SK-N-SH (cell line): Measurements from ENCODE around the gene NECTIN2. TPM values are rescaled to one million over a fixed set of nuclear protein-coding genes. Genes with fewer than 3 reads are reported as not detected.

Experiments
- CTCF ChIA-PET: fragments of 300-600, 350-600 bp; formaldehyde crosslinking; extraction: SDS; loops from one replicate; lab custom pipeline; 2021; lab: Yijun Ruan, JAX
- POLR2A ChIA-PET: fragments of 350-600 bp; sonication (Branson Sonifier 250); formaldehyde crosslinking; extraction: SDS; loops from one replicate; lab custom pipeline; 2020; ENCODE audit warnings: antibody characterized with exemption, inconsistent platforms; lab: Yijun Ruan, JAX
- DNase-seq: peaks from one replicate; pipeline ENCODE4 v3.0.0; 2012
- H2AFZ ChIP-seq: fragments of 200-600 bp; sonication (generic); 2 replicates; pipeline ENCODE4 v1.8.1; 2016; ENCODE audit warnings: antibody characterized with exemption, mild to moderate bottlenecking, low read depth
- H3F3A ChIP-seq: fragments of 200-600 bp; sonication (generic); replicated peaks from 2 replicates; pipeline ENCODE3; 2016; ENCODE audit warnings: antibody characterized with exemption, mild to moderate bottlenecking; ENCODE audit not compliant: insufficient read depth
- H3K27ac ChIP-seq, 2 experiments: fragments of 200-500 bp in 1 of 2; fragments of 200-600 bp in 1 of 2; sonication (Bioruptor generic) in 1 of 2; sonication (generic), shearing (Covaris generic) in 1 of 2; 2 replicates each; pipeline versions ENCODE4 v1.5.1 to v1.6.1; 2014 to 2016; ENCODE audit warnings: low read depth in 2 of 2, inconsistent platforms in 1 of 2, low read length in 1 of 2, mild to moderate bottlenecking in 1 of 2, mixed read lengths in 1 of 2
- H3K27me3 ChIP-seq: fragments of 200-600 bp; sonication (generic), shearing (Covaris generic); 2 replicates; pipeline ENCODE4 v1.6.1; 2016; ENCODE audit warnings: mixed run types; ENCODE audit not compliant: insufficient read depth
- H3K36me3 ChIP-seq, 2 experiments: fragments of 200-500 bp in 1 of 2; fragments of 200-600 bp in 1 of 2; sonication (Bioruptor generic) in 1 of 2; sonication (generic) in 1 of 2; replicated peaks in 1 of 2; 2 replicates each; pipeline versions ENCODE3 to v1.5.1; 2014 to 2016; ENCODE audit warnings: low read length in 1 of 2, mild to moderate bottlenecking in 1 of 2; ENCODE audit not compliant: insufficient read depth in 2 of 2, control insufficient read depth in 1 of 2
- H3K4me1 ChIP-seq, 2 experiments: fragments of 200-500 bp in 1 of 2; fragments of 200-600 bp in 1 of 2; sonication (Bioruptor generic) in 1 of 2; sonication (generic), shearing (Covaris generic) in 1 of 2; 2 replicates each; pipeline versions ENCODE4 v1.5.1 to v1.6.1; 2014 to 2016; ENCODE audit warnings: low read depth in 1 of 2, low read length in 1 of 2, mixed run types in 1 of 2; ENCODE audit not compliant: insufficient read depth in 2 of 2, control insufficient read depth in 1 of 2
- H3K4me2 ChIP-seq: fragments of 200-600 bp; sonication (generic), shearing (Covaris generic); 2 replicates; pipeline ENCODE4 v1.6.1; 2017; ENCODE audit warnings: mixed run types
- H3K4me3 ChIP-seq, 2 experiments: fragments of 200-500 bp in 1 of 2; fragments of 200-600 bp in 1 of 2; sonication (Bioruptor generic) in 1 of 2; sonication (generic), shearing (Covaris generic) in 1 of 2; 2 replicates each; pipeline versions ENCODE4 v1.5.1 to v1.8.1; 2014 to 2016; ENCODE audit warnings: low read depth in 2 of 2, inconsistent platforms in 1 of 2, low read length in 1 of 2, mild to moderate bottlenecking in 1 of 2, mixed read lengths in 1 of 2, moderate library complexity in 1 of 2
- H3K79me2 ChIP-seq: fragments of 200-600 bp; sonication (generic); 2 replicates; pipeline ENCODE4 v1.8.1; 2017; ENCODE audit warnings: mild to moderate bottlenecking; ENCODE audit not compliant: insufficient read depth
- H3K9ac ChIP-seq: fragments of 200-600 bp; sonication (generic); 2 replicates; pipeline ENCODE4 v1.6.1; 2017; ENCODE audit warnings: mixed run types
- H3K9me2 ChIP-seq: fragments of 200-600 bp; sonication (generic); 2 replicates; pipeline ENCODE4 v1.6.1; 2017; ENCODE audit warnings: mixed run types
- H3K9me3 ChIP-seq: fragments of 200-600 bp; sonication (generic); 2 replicates; pipeline ENCODE4 v1.6.1; 2017; ENCODE audit warnings: mixed run types, mild to moderate bottlenecking, moderate library complexity
- H4K20me1 ChIP-seq: fragments of 200-600 bp; sonication (generic); 2 replicates; pipeline ENCODE4 v1.6.1; 2017; ENCODE audit warnings: mild to moderate bottlenecking, mixed run types; ENCODE audit not compliant: insufficient read depth
- GATA2 ChIP-seq: sonication (generic); formaldehyde crosslinking; IDR thresholded peaks from 2 replicates; pipeline ENCODE4 v1.5.0; 2020; ENCODE audit warnings: mild to moderate bottlenecking, missing genetic modification reagents
- MEF2A ChIP-seq: IDR thresholded peaks from 2 replicates; pipeline ENCODE4 v1.4.0; 2012; ENCODE audit warnings: low read depth, borderline replicate concordance
- MXI1 ChIP-seq: IDR thresholded peaks from 2 replicates; pipeline ENCODE4 v1.6.1; 2012; ENCODE audit warnings: mild to moderate bottlenecking, low read depth, low read length, improper control_type of control experiment
- RXRA ChIP-seq: IDR thresholded peaks from 2 replicates; pipeline ENCODE4 v1.4.0; 2012; ENCODE audit warnings: low read depth, mild to moderate bottlenecking, borderline replicate concordance
- TEAD4 ChIP-seq: IDR thresholded peaks from 2 replicates; pipeline ENCODE4 v1.4.0; 2012; ENCODE audit warnings: mild to moderate bottlenecking, borderline replicate concordance; ENCODE audit not compliant: insufficient read depth
- WGBS: methylation state at CpG from one replicate; pipeline ENCODE4 v1.1.6; 2017; ENCODE audit warnings: low lambda C conversion rate; 5-methylcytosine and 5-hydroxymethylcytosine counted together
- polyA plus RNA-seq, 3 experiments: library from polyadenylated mRNA; depleted of rRNA; stranded (reverse); fragments of >200 nt; gene quantifications; 2 replicates each; pipeline ENCODE4 v1.2.3, GENCODE V29; 2012
- TF ChIP-seq, protein P1 (sequence below): fragments of 200-600 bp; sonication (generic); IDR thresholded peaks from 2 replicates; pipeline ENCODE4 v1.6.1; 2017; ENCODE audit warnings: antibody characterized with exemption, mild to moderate bottlenecking, moderate library complexity
- TF ChIP-seq, protein P2 (sequence below): IDR thresholded peaks from 2 replicates; pipeline ENCODE4 v1.4.0; 2012; ENCODE audit warnings: low read depth, borderline replicate concordance
- TF ChIP-seq, protein P3 (sequence below): fragments of 150-350 bp; IDR thresholded peaks from 2 replicates; pipeline ENCODE4 v1.6.1; 2017; ENCODE audit warnings: antibody characterized with exemption, low read length, low read depth, borderline replicate concordance

Gene NECTIN2
- polyA plus RNA-seq, 1 of the 3 experiments (the other 2 are of a cell fraction): 121 TPM

DNA sequence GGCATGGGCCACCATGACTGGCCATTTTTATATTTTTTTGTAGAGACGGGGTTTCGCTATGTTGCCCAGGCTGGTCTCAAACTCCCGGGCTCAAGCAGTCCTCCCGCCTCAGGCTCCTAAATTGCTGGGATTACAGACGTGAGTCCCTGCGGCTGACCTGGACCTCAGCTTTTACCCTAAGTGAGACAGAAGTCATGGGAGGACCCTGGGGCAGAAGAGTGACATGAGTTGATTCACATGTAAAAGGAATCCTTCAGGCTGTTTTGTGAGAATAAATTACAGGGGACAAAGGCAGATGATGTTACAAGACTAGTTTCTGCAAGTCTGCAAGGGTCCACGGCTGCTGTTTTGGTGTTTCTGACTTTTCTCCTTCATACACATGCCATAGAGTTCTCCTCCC, 39.8 kb upstream of the NECTIN2 start (continued):
- TF ChIP-seq, protein P1, sequence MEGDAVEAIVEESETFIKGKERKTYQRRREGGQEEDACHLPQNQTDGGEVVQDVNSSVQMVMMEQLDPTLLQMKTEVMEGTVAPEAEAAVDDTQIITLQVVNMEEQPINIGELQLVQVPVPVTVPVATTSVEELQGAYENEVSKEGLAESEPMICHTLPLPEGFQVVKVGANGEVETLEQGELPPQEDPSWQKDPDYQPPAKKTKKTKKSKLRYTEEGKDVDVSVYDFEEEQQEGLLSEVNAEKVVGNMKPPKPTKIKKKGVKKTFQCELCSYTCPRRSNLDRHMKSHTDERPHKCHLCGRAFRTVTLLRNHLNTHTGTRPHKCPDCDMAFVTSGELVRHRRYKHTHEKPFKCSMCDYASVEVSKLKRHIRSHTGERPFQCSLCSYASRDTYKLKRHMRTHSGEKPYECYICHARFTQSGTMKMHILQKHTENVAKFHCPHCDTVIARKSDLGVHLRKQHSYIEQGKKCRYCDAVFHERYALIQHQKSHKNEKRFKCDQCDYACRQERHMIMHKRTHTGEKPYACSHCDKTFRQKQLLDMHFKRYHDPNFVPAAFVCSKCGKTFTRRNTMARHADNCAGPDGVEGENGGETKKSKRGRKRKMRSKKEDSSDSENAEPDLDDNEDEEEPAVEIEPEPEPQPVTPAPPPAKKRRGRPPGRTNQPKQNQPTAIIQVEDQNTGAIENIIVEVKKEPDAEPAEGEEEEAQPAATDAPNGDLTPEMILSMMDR: no peak

DNA sequence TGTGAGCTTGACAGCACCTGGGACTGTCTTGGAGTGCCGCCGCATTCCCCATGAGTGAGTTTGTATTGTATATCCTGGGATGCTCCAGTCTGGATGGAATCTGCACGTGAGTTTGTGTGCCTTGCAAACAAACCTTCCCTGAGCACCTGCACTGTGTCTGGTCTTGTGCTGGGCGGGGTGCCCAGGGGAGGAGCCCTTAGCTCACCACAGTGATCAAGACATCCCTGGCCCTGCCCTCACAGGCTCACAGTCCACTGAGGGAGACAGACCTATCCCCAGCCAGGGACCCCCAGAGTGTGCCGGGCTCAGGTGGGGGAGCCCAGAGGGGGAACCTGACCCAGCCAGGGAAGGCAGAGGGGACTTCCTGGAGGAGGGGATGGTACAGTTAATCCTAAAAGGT, 38.9 kb upstream of the NECTIN2 start:
- no peak overlapping the region for H3K4me2 ChIP-seq
- peaks cover 8% of the 10 kb centered on the region for H3F3A ChIP-seq
- H3K79me2 ChIP-seq: no peaks in the 10 kb centered on the region
- H3K4me3 ChIP-seq: no peak overlapping the region
- H3K36me3 ChIP-seq: no peaks in the 10 kb centered on the region
- peaks cover 8 to 13% of the 10 kb centered on the region in 2 experiments; a peak in 2 of 4 replicates for H3K4me1 ChIP-seq
- no peaks in the 10 kb centered on the region for H3K9me2 ChIP-seq
- no peaks in the 10 kb centered on the region for H4K20me1 ChIP-seq
- H3K27me3 ChIP-seq: peaks cover 50% of the 10 kb centered on the region
- ChIA-PET POLR2A (no interaction called here), CTCF (interaction anchor here (0.5 to 9.3 kb wide), 15 partner anchors 9 to 117 kb away, joined by 3 to 70 read pairs (median 4); no protein-coding TSS in a partner anchor)
- no peak overlapping the region for H3K27ac ChIP-seq
- H2AFZ ChIP-seq: no peak overlapping the region
- WGBS: 22% methylated on average over 4 of the region's 5 CpGs
- TF ChIP-seq GATA2 (CRISPR knock-in tag) (no peak), MXI1 (no peak), RXRA (no peak), MEF2A (no peak), TEAD4 (no peak)
- TF ChIP-seq, protein P2, sequence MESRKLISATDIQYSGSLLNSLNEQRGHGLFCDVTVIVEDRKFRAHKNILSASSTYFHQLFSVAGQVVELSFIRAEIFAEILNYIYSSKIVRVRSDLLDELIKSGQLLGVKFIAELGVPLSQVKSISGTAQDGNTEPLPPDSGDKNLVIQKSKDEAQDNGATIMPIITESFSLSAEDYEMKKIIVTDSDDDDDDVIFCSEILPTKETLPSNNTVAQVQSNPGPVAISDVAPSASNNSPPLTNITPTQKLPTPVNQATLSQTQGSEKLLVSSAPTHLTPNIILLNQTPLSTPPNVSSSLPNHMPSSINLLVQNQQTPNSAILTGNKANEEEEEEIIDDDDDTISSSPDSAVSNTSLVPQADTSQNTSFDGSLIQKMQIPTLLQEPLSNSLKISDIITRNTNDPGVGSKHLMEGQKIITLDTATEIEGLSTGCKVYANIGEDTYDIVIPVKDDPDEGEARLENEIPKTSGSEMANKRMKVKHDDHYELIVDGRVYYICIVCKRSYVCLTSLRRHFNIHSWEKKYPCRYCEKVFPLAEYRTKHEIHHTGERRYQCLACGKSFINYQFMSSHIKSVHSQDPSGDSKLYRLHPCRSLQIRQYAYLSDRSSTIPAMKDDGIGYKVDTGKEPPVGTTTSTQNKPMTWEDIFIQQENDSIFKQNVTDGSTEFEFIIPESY: no peak
- TF ChIP-seq, protein P3, sequence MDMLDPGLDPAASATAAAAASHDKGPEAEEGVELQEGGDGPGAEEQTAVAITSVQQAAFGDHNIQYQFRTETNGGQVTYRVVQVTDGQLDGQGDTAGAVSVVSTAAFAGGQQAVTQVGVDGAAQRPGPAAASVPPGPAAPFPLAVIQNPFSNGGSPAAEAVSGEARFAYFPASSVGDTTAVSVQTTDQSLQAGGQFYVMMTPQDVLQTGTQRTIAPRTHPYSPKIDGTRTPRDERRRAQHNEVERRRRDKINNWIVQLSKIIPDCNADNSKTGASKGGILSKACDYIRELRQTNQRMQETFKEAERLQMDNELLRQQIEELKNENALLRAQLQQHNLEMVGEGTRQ: no peak
- no peaks in the 10 kb centered on the region for H3K9me3 ChIP-seq
- no peak overlapping the region for H3K9ac ChIP-seq
- no peak for DNase-seq
